ENCODE results near the gene RSU1. TPM values are rescaled to one million over a fixed set of nuclear protein-coding genes. Genes with fewer than 3 reads are reported as not detected.
"Not testable (repeated sequence)": the region's sequence is repeated elsewhere in the genome, so short reads cannot be mapped to it uniquely, and the experiment has no call there.

The RSU1 gene
- total RNA-seq, 2 experiments from 2014 or later = 42.4 to 47.5 TPM

- ChIA-PET CTCF (interaction anchor here (0.6 to 2.6 kb wide), 20 partner anchors 9 to 614 kb away, joined by 3 to 27 read pairs (median 4); partner anchors contain the start of gene RSU1), POLR2A (interaction anchor here (0.6 to 1.6 kb wide), 4 partner anchors 11 to 426 kb away, joined by 3 to 5 read pairs (median 3); partner anchors contain the start of genes RSU1 and TRDMT1)
- no peaks in the 10 kb centered on the region for H3K9me3 Mint-ChIP-seq
- no peaks in the 10 kb centered on the region for H3K27me3 Mint-ChIP-seq
- no peak overlapping the region for H3K4me3 Mint-ChIP-seq
- no peak overlapping the region for H3K27ac Mint-ChIP-seq
- ATAC-seq (peak; percentile 95), DNase-seq (peak; percentile 66)
- no peaks in the 10 kb centered on the region for H3K36me3 Mint-ChIP-seq (ENCODE audit: low read depth)
- intact Hi-C loops (cut with micrococcal nuclease) = loop anchor here (5.0 kb wide), 1 partner anchor 429 kb away; no protein-coding TSS in a partner anchor
- peak; percentile 77 for TF ChIP-seq CTCF (IDR thresholded peaks at IDR 0.05)
- H3K4me1 Mint-ChIP-seq (ENCODE audit: low read depth) = no peaks in the 10 kb centered on the region
Observed at GRCh38 chr10:16828114-16828568, 10.9 kb upstream of the RSU1 start.

GRCh38 chr10:16827474-16827873, 10.2 kb upstream of the RSU1 start:
- DNase-seq; H3K36me3 Mint-ChIP-seq (ENCODE audit: low read depth); H3K4me1 Mint-ChIP-seq (ENCODE audit: low read depth); ATAC-seq; H3K9me3 Mint-ChIP-seq; H3K27me3 Mint-ChIP-seq; H3K4me3 Mint-ChIP-seq; H3K27ac Mint-ChIP-seq: not testable (repeated sequence)
- ChIA-PET CTCF (interaction anchor here (0.6 to 2.6 kb wide), 18 partner anchors 8 to 615 kb away, joined by 3 to 27 read pairs (median 4); partner anchors contain the start of gene RSU1), POLR2A (interaction anchor here (0.6 to 1.6 kb wide), 3 partner anchors 10 to 427 kb away, joined by 3 to 5 read pairs (median 3); partner anchors contain the start of genes RSU1 and TRDMT1)
- intact Hi-C loops (cut with micrococcal nuclease) = loop anchor here (5.0 kb wide), 1 partner anchor 430 kb away; no protein-coding TSS in a partner anchor

GRCh38 chr10:16822726-16823360, 5.6 kb upstream of the RSU1 start:
- POLR2A ChIA-PET = no interaction called here
- no peak for DNase-seq

GRCh38 chr10:16822027-16822426, 4.8 kb upstream of the RSU1 start:
- DNase-seq = no peak
- TF ChIP-seq CTCF (IDR thresholded peaks at IDR 0.05) = no peak
- H3K9me3 Mint-ChIP-seq = peaks cover 10% of the 10 kb centered on the region
- intact Hi-C loops (cut with micrococcal nuclease) = no loop called here
- no peak overlapping the region for H3K27ac Mint-ChIP-seq
- CTCF ChIA-PET = no interaction called here
- H3K36me3 Mint-ChIP-seq (ENCODE audit: low read depth) = peaks cover 4% of the 10 kb centered on the region
- POLR2A ChIA-PET = no interaction called here
- H3K4me1 Mint-ChIP-seq (ENCODE audit: low read depth) = peaks cover 5% of the 10 kb centered on the region
- H3K27me3 Mint-ChIP-seq = no peaks in the 10 kb centered on the region
- no peak overlapping the region for H3K4me3 Mint-ChIP-seq
- ATAC-seq = no peak

More at GRCh38 chr10:16822726-16823360, 5.6 kb upstream of the RSU1 start:
- peaks cover 5% of the 10 kb centered on the region for H3K4me1 Mint-ChIP-seq (ENCODE audit: low read depth)
- H3K9me3 Mint-ChIP-seq = peaks cover 10% of the 10 kb centered on the region
- no peak overlapping the region for H3K27ac Mint-ChIP-seq
- no peak for ATAC-seq
- intact Hi-C loops (cut with micrococcal nuclease) = no loop called here
- no peak overlapping the region for H3K4me3 Mint-ChIP-seq
- TF ChIP-seq CTCF (IDR thresholded peaks at IDR 0.05) = no peak
- no peaks in the 10 kb centered on the region for H3K27me3 Mint-ChIP-seq
- CTCF ChIA-PET = interaction anchor here (1.2 to 3.6 kb wide), 2 partner anchors 20 to 434 kb away, joined by 4 to 10 read pairs; no protein-coding TSS in a partner anchor
- H3K36me3 Mint-ChIP-seq (ENCODE audit: low read depth) = peaks cover 4% of the 10 kb centered on the region

- intact Hi-C loops (cut with micrococcal nuclease) = no loop called here
- TF ChIP-seq CTCF (IDR thresholded peaks at IDR 0.05) = no peak
- ChIA-PET CTCF (interaction anchor here (1.2 kb wide), 2 partner anchors 15 to 440 kb away, joined by 3 to 5 read pairs; no protein-coding TSS in a partner anchor), POLR2A (interaction anchor here (1.1 kb wide), 1 partner anchor 189 kb away, joined by 4 read pairs; no protein-coding TSS in a partner anchor)
- Mint-ChIP-seq H3K27me3 (no peaks in the 10 kb centered on the region), H3K4me1 (ENCODE audit: low read depth) (peaks cover 14% of the 10 kb centered on the region), H3K27ac (no peak overlapping the region), H3K9me3 (peaks cover 10% of the 10 kb centered on the region), H3K4me3 (no peak overlapping the region), H3K36me3 (ENCODE audit: low read depth) (peaks cover 4% of the 10 kb centered on the region)
- ATAC-seq (no peak), DNase-seq (no peak)
Observed at GRCh38 chr10:16820421-16820820, 3.2 kb upstream of the RSU1 start.
